ENCODE results near the gene MYO15A.
"Not testable (repeated sequence)": the region's sequence is repeated elsewhere in the genome, so short reads cannot be mapped to it uniquely, and the experiment has no call there.

MYO15A gene

GRCh38 chr17:18203308-18203707 lies 94.8 kb downstream of the MYO15A start:
- peaks cover 60% of the 10 kb centered on the region for H3K36me3 ChIP-seq (ENCODE audit: control insufficient read depth, insufficient read depth, low read length)
- H3K9ac ChIP-seq (ENCODE audit: low read length): no peak overlapping the region
- H3K4me1 ChIP-seq (ENCODE audit: control insufficient read depth, insufficient read depth, low read length): peaks cover 18% of the 10 kb centered on the region; the same call in 1 of the 2 replicates
- no peak overlapping the region for H3K27ac ChIP-seq (ENCODE audit: low read depth, low read length)
- no peak overlapping the region for H3K4me3 ChIP-seq (ENCODE audit: low read depth, low read length)
- no peaks in the 10 kb centered on the region for H3K27me3 ChIP-seq (ENCODE audit: control insufficient read depth, insufficient read depth, low read length)
- H3K9me3 ChIP-seq (ENCODE audit: control insufficient read depth, insufficient read depth, low read depth, low read length): no peaks in the 10 kb centered on the region

GRCh38 chr17:18205861-18206260 lies 97.3 kb downstream of the MYO15A start:
- Histone ChIP-seq H3K4me1 (ENCODE audit: control insufficient read depth, insufficient read depth, low read length) (peaks cover 13% of the 10 kb centered on the region; the same call in 1 of the 2 replicates), H3K27ac (ENCODE audit: low read depth, low read length) (no peak overlapping the region), H3K4me3 (ENCODE audit: low read depth, low read length) (no peak overlapping the region), H3K36me3 (ENCODE audit: control insufficient read depth, insufficient read depth, low read length) (peaks cover 72% of the 10 kb centered on the region), H3K9ac (ENCODE audit: low read length) (no peak overlapping the region), H3K27me3 (ENCODE audit: control insufficient read depth, insufficient read depth, low read length) (no peaks in the 10 kb centered on the region), H3K9me3 (ENCODE audit: control insufficient read depth, insufficient read depth, low read depth, low read length) (no peaks in the 10 kb centered on the region)

DNA sequence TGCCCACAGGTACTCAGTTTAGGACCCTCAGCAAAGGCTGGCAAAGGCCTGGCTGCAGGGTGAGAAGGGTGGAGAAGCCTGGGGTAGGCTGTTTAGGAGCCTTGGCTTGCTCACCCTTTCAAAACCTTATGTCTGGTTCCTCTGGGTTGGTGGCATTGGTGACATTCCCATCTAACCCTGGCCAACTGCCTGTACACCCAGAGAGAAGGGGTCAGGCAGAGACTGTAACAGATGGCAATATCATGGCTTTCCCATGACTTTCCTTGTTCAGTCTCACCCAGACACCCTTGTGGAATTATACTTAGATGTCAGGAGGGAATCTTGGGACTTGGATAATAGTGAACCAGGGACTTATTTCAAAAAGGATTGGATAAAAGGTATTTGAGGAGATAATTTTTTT lies 98.4 kb downstream of the MYO15A start:
- Histone ChIP-seq H3K9ac (ENCODE audit: low read length) (no peak overlapping the region), H3K27me3 (ENCODE audit: control insufficient read depth, insufficient read depth, low read length) (no peaks in the 10 kb centered on the region), H3K4me1 (ENCODE audit: control insufficient read depth, insufficient read depth, low read length) (peaks cover 13% of the 10 kb centered on the region; the same call in 1 of the 2 replicates), H3K36me3 (ENCODE audit: control insufficient read depth, insufficient read depth, low read length) (peaks cover 69% of the 10 kb centered on the region), H3K4me3 (ENCODE audit: low read depth, low read length) (no peak overlapping the region), H3K9me3 (ENCODE audit: control insufficient read depth, insufficient read depth, low read depth, low read length) (no peaks in the 10 kb centered on the region), H3K27ac (ENCODE audit: low read depth, low read length) (no peak overlapping the region)

- Histone ChIP-seq H3K27me3 (ENCODE audit: control insufficient read depth, insufficient read depth, low read length) (no peaks in the 10 kb centered on the region), H3K4me1 (ENCODE audit: control insufficient read depth, insufficient read depth, low read length) (peaks cover 7% of the 10 kb centered on the region; the same call in 1 of the 2 replicates), H3K9me3 (ENCODE audit: control insufficient read depth, insufficient read depth, low read depth, low read length) (no peaks in the 10 kb centered on the region), H3K9ac (ENCODE audit: low read length) (no peak overlapping the region), H3K4me3 (ENCODE audit: low read depth, low read length) (no peak overlapping the region), H3K36me3 (ENCODE audit: control insufficient read depth, insufficient read depth, low read length) (peaks cover 68% of the 10 kb centered on the region), H3K27ac (ENCODE audit: low read depth, low read length) (no peak overlapping the region)
Observed at GRCh38 chr17:18208092-18208491, 99.5 kb downstream of the MYO15A start.

- no peaks in the 10 kb centered on the region for H3K9me3 ChIP-seq (ENCODE audit: control insufficient read depth, insufficient read depth, low read depth, low read length)
- H3K4me1 ChIP-seq (ENCODE audit: control insufficient read depth, insufficient read depth, low read length): no peaks in the 10 kb centered on the region; the same call in 1 of the 2 replicates
- no peak overlapping the region for H3K4me3 ChIP-seq (ENCODE audit: low read depth, low read length)
- no peak overlapping the region for H3K27ac ChIP-seq (ENCODE audit: low read depth, low read length)
- H3K36me3 ChIP-seq (ENCODE audit: control insufficient read depth, insufficient read depth, low read length): peaks cover 22% of the 10 kb centered on the region
- H3K27me3 ChIP-seq (ENCODE audit: control insufficient read depth, insufficient read depth, low read length): no peaks in the 10 kb centered on the region
- no peak overlapping the region for H3K9ac ChIP-seq (ENCODE audit: low read length)
Observed at GRCh38 chr17:18213666-18214270, 105.2 kb downstream of the MYO15A start.

DNA sequence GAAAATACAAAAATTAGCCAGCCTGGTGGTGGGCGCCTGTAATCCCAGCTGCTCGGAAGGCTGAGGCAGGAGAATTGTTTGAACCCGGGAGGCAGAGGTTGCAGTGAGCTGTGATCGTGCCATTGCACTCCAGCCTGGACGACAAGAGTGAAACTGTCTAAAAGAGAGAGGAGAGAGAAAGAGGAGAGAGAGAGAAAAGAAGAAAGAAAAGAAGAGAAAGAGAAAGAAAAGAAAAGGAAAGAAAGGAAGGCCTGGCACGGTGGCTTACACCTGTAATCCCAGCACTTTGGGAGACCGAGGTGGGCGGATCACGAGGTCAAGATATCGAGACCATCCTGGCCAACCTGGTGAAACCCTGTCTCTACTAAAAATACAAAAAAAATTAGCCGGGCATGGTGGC lies 108.3 kb downstream of the MYO15A start:
- H3K4me3 ChIP-seq (ENCODE audit: low read depth, low read length); H3K9me3 ChIP-seq (ENCODE audit: control insufficient read depth, insufficient read depth, low read depth, low read length); H3K27me3 ChIP-seq (ENCODE audit: control insufficient read depth, insufficient read depth, low read length); H3K4me1 ChIP-seq (ENCODE audit: control insufficient read depth, insufficient read depth, low read length); H3K9ac ChIP-seq (ENCODE audit: low read length); H3K27ac ChIP-seq (ENCODE audit: low read depth, low read length); H3K36me3 ChIP-seq (ENCODE audit: control insufficient read depth, insufficient read depth, low read length): not testable (repeated sequence)

- no peaks in the 10 kb centered on the region for H3K36me3 ChIP-seq (ENCODE audit: control insufficient read depth, insufficient read depth, low read length)
- no peaks in the 10 kb centered on the region; the same call in 1 of the 2 replicates for H3K4me1 ChIP-seq (ENCODE audit: control insufficient read depth, insufficient read depth, low read length)
- no peaks in the 10 kb centered on the region for H3K9me3 ChIP-seq (ENCODE audit: control insufficient read depth, insufficient read depth, low read depth, low read length)
- no peak overlapping the region for H3K4me3 ChIP-seq (ENCODE audit: low read depth, low read length)
- no peak overlapping the region for H3K9ac ChIP-seq (ENCODE audit: low read length)
- no peak overlapping the region for H3K27ac ChIP-seq (ENCODE audit: low read depth, low read length)
- H3K27me3 ChIP-seq (ENCODE audit: control insufficient read depth, insufficient read depth, low read length): no peaks in the 10 kb centered on the region
Observed at GRCh38 chr17:18217412-18218015, 109.0 kb downstream of the MYO15A start.

DNA sequence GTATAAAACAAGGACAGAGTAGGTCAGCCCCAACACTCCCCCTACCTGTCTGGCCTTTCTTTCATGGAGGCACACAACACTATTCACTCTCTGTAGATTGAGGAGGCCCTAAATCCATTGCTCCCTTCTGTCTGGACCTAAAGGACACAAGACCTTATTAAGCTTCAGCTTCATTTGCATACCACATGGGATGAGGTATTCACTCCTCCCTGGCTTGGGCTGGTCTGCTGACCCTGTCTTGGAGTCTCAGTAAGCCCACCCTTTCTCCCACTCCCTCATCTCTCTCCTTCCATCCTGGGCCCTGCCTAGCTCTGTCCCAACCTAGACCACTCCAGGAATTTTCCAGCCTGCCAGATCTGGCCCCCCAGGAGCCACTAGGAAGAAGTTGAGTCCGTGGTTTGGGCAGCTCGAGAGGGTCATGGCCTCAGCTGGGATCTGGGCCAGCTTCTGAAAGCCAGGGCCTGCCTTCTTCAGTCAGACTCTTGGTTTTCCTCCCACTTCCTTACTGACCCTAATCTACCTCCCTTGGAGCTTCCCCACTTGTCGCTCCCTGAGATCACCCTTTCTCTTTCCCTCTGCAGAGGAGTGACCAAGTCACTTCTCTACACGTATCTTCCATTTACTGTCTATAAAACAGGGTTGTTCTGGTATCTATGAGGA lies 110.3 kb downstream of the MYO15A start:
- no peak overlapping the region for H3K27ac ChIP-seq (ENCODE audit: low read depth, low read length)
- peak overlapping the region; percentile 24 for H3K9ac ChIP-seq (ENCODE audit: low read length)

DNA sequence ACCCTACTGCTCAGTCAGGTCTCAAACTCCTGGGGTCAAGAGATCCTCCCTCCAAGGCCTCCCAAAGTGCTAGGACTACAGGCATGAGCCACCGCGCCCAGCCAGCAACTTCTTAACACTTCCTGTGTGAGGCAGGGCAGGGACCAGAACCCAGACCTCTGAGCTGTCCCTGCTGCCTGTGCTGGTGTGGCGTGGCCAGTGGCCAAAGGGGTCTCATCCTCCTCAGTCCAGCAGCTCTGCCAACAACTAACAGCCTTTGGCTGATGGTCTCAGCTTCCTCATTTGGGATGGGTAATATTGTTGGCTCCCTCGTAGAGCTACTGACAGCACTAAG lies 115.5 kb downstream of the MYO15A start:
- Histone ChIP-seq H3K36me3 (ENCODE audit: control insufficient read depth, insufficient read depth, low read length) (no peaks in the 10 kb centered on the region), H3K4me1 (ENCODE audit: control insufficient read depth, insufficient read depth, low read length) (peaks cover 20% of the 10 kb centered on the region), H3K27ac (ENCODE audit: low read depth, low read length) (peak overlapping the region; percentile 84), H3K4me3 (ENCODE audit: low read depth, low read length) (peak overlapping the region; percentile 74), H3K9me3 (ENCODE audit: control insufficient read depth, insufficient read depth, low read depth, low read length) (no peaks in the 10 kb centered on the region), H3K27me3 (ENCODE audit: control insufficient read depth, insufficient read depth, low read length) (no peaks in the 10 kb centered on the region), H3K9ac (ENCODE audit: low read length) (peak overlapping the region; percentile 79)

More for the DNA sequence above, 110.3 kb downstream of the MYO15A start:
- Histone ChIP-seq H3K9me3 (ENCODE audit: control insufficient read depth, insufficient read depth, low read depth, low read length) (no peaks in the 10 kb centered on the region), H3K4me1 (ENCODE audit: control insufficient read depth, insufficient read depth, low read length) (peaks cover 2% of the 10 kb centered on the region), H3K4me3 (ENCODE audit: low read depth, low read length) (no peak overlapping the region), H3K27me3 (ENCODE audit: control insufficient read depth, insufficient read depth, low read length) (no peaks in the 10 kb centered on the region), H3K36me3 (ENCODE audit: control insufficient read depth, insufficient read depth, low read length) (no peaks in the 10 kb centered on the region)

- Histone ChIP-seq H3K4me1 (ENCODE audit: control insufficient read depth, insufficient read depth, low read length) (peaks cover 20% of the 10 kb centered on the region), H3K4me3 (ENCODE audit: low read depth, low read length) (peak overlapping the region; percentile 74), H3K9me3 (ENCODE audit: control insufficient read depth, insufficient read depth, low read depth, low read length) (no peaks in the 10 kb centered on the region), H3K27me3 (ENCODE audit: control insufficient read depth, insufficient read depth, low read length) (no peaks in the 10 kb centered on the region), H3K36me3 (ENCODE audit: control insufficient read depth, insufficient read depth, low read length) (no peaks in the 10 kb centered on the region), H3K9ac (ENCODE audit: low read length) (peak overlapping the region; percentile 79), H3K27ac (ENCODE audit: low read depth, low read length) (peak overlapping the region; percentile 84)
Observed at GRCh38 chr17:18224387-18225120, 116.0 kb downstream of the MYO15A start.

Data from HUES6 (cell line).